Measurements from ENCODE around the gene HES2.
A peak's percentile ranks its signal among the peaks of the same experiment; 100 is the strongest.

The HES2 gene

GRCh38 chr1:6423321-6423999 is 3.7 kb upstream of the HES2 start:
- Mint-ChIP-seq H3K9me3 (no peaks in the 10 kb centered on the region), H3K36me3 (no peaks in the 10 kb centered on the region), H3K4me1 (peaks cover 10 to 22% of the 10 kb centered on the region in 2 donors), H3K27ac (no peak overlapping the region), H3K4me3 (peak overlapping the region in 1 of 2 donors; percentile 44), H3K27me3 (peaks cover 47 to 79% of the 10 kb centered on the region in 2 donors)
- ATAC-seq (replicated peaks) (peak; percentile 76 to 80), DNase-seq (peak; percentile 50)

GRCh38 chr1:6421266-6421665 is 1.5 kb upstream of the HES2 start:
- H3K27me3 Mint-ChIP-seq, result peaks cover 56 to 79% of the 10 kb centered on the region in 2 donors
- peaks cover 9 to 22% of the 10 kb centered on the region in 2 donors for H3K4me1 Mint-ChIP-seq
- ATAC-seq (replicated peaks) (no peak), DNase-seq (no peak)
- no peaks in the 10 kb centered on the region for H3K36me3 Mint-ChIP-seq
- H3K4me3 Mint-ChIP-seq, result no peak overlapping the region
- H3K27ac Mint-ChIP-seq, result no peak overlapping the region
- no peaks in the 10 kb centered on the region for H3K9me3 Mint-ChIP-seq

GRCh38 chr1:6420454-6421042 is 829 bp upstream of the HES2 start:
- Mint-ChIP-seq H3K27me3 (peaks cover 57 to 79% of the 10 kb centered on the region in 2 donors), H3K27ac (no peak overlapping the region), H3K9me3 (no peaks in the 10 kb centered on the region), H3K4me3 (peak overlapping the region; percentile 56), H3K36me3 (no peaks in the 10 kb centered on the region), H3K4me1 (peaks cover 9 to 22% of the 10 kb centered on the region in 2 donors)
- DNase-seq, result no peak
- ATAC-seq (replicated peaks), result no peak

GRCh38 chr1:6419397-6419803 is 319 bp downstream of the HES2 start:
- no peaks in the 10 kb centered on the region for H3K9me3 Mint-ChIP-seq
- H3K4me3 Mint-ChIP-seq, result no peak overlapping the region
- H3K27me3 Mint-ChIP-seq, result peaks cover 64 to 81% of the 10 kb centered on the region in 2 donors
- DNase-seq (no peak), ATAC-seq (replicated peaks) (no peak)
- peaks cover 11 to 26% of the 10 kb centered on the region in 2 donors for H3K4me1 Mint-ChIP-seq
- H3K27ac Mint-ChIP-seq, result no peak overlapping the region
- H3K36me3 Mint-ChIP-seq, result no peaks in the 10 kb centered on the region

- Mint-ChIP-seq H3K4me1 (peaks cover 7 to 24% of the 10 kb centered on the region in 2 donors), H3K4me3 (peak overlapping the region in 1 of 2 donors; percentile 17), H3K36me3 (no peaks in the 10 kb centered on the region), H3K27ac (peak overlapping the region; percentile 47), H3K27me3 (peaks cover 63 to 80% of the 10 kb centered on the region in 2 donors), H3K9me3 (no peaks in the 10 kb centered on the region)
- ATAC-seq (replicated peaks), result no peak
- DNase-seq, result no peak
Observed at GRCh38 chr1:6418668-6419396, 887 bp downstream of the HES2 start.

GRCh38 chr1:6417961-6418667 is 1.6 kb downstream of the HES2 start:
- Mint-ChIP-seq H3K36me3 (no peaks in the 10 kb centered on the region), H3K9me3 (no peaks in the 10 kb centered on the region), H3K27ac (no peak overlapping the region), H3K4me1 (peaks cover 7 to 17% of the 10 kb centered on the region in 2 donors), H3K27me3 (peaks cover 61 to 73% of the 10 kb centered on the region in 2 donors), H3K4me3 (no peak overlapping the region)
- DNase-seq, result no peak
- no peak for ATAC-seq (replicated peaks)

GRCh38 chr1:6416906-6417305 is 2.8 kb downstream of the HES2 start:
- peaks cover 7 to 17% of the 10 kb centered on the region in 2 donors for H3K4me1 Mint-ChIP-seq
- H3K27ac Mint-ChIP-seq, result no peak overlapping the region
- ATAC-seq (replicated peaks), result no peak
- H3K4me3 Mint-ChIP-seq, result no peak overlapping the region
- H3K36me3 Mint-ChIP-seq, result no peaks in the 10 kb centered on the region
- no peaks in the 10 kb centered on the region for H3K9me3 Mint-ChIP-seq
- no peak for DNase-seq
- H3K27me3 Mint-ChIP-seq, result peaks cover 60 to 70% of the 10 kb centered on the region in 2 donors

- ATAC-seq (replicated peaks) (no peak), DNase-seq (no peak)
- Mint-ChIP-seq H3K4me1 (peaks cover 7 to 17% of the 10 kb centered on the region in 2 donors), H3K36me3 (no peaks in the 10 kb centered on the region), H3K4me3 (no peak overlapping the region), H3K9me3 (no peaks in the 10 kb centered on the region), H3K27ac (no peak overlapping the region), H3K27me3 (peaks cover 54 to 66% of the 10 kb centered on the region in 2 donors)
Observed at GRCh38 chr1:6416295-6416656, 3.4 kb downstream of the HES2 start.

GRCh38 chr1:6414881-6415626 is 4.7 kb downstream of the HES2 start:
- H3K9me3 Mint-ChIP-seq, result no peaks in the 10 kb centered on the region
- no peak for ATAC-seq (replicated peaks)
- peaks cover 6 to 11% of the 10 kb centered on the region in 2 donors for H3K4me1 Mint-ChIP-seq
- no peak overlapping the region for H3K4me3 Mint-ChIP-seq
- no peak overlapping the region for H3K27ac Mint-ChIP-seq
- no peak for DNase-seq
- peaks cover 54 to 69% of the 10 kb centered on the region in 2 donors for H3K27me3 Mint-ChIP-seq
- H3K36me3 Mint-ChIP-seq, result no peaks in the 10 kb centered on the region

- no peaks in the 10 kb centered on the region for H3K9me3 Mint-ChIP-seq
Observed at GRCh38 chr1:6414443-6414844, 5.3 kb downstream of the HES2 start.

GRCh38 chr1:6412896-6413295 is 6.8 kb downstream of the HES2 start:
- no peak for DNase-seq
- no peak overlapping the region for H3K27ac Mint-ChIP-seq
- no peaks in the 10 kb centered on the region for H3K9me3 Mint-ChIP-seq
- no peaks in the 10 kb centered on the region for H3K36me3 Mint-ChIP-seq
- ATAC-seq (replicated peaks), result no peak
- H3K4me1 Mint-ChIP-seq, result peaks cover 4 to 8% of the 10 kb centered on the region in 2 donors
- H3K27me3 Mint-ChIP-seq, result peaks cover 54 to 61% of the 10 kb centered on the region in 2 donors
- H3K4me3 Mint-ChIP-seq, result no peak overlapping the region

More at GRCh38 chr1:6414443-6414844, 5.3 kb downstream of the HES2 start:
- no peaks in the 10 kb centered on the region for H3K36me3 Mint-ChIP-seq
- H3K27ac Mint-ChIP-seq, result no peak overlapping the region
- no peak overlapping the region for H3K4me3 Mint-ChIP-seq
- H3K4me1 Mint-ChIP-seq, result peaks cover 4 to 8% of the 10 kb centered on the region in 2 donors
- H3K27me3 Mint-ChIP-seq, result peaks cover 53 to 70% of the 10 kb centered on the region in 2 donors
- no peak for DNase-seq
- ATAC-seq (replicated peaks), result peak; percentile 84 to 85

- Mint-ChIP-seq H3K4me1 (peaks cover 4 to 8% of the 10 kb centered on the region in 2 donors), H3K27ac (no peak overlapping the region), H3K36me3 (no peaks in the 10 kb centered on the region), H3K9me3 (no peaks in the 10 kb centered on the region), H3K27me3 (peaks cover 35 to 50% of the 10 kb centered on the region in 2 donors), H3K4me3 (no peak overlapping the region)
- ATAC-seq (replicated peaks), result no peak
- DNase-seq, result no peak
Observed at GRCh38 chr1:6410248-6410893, 9.3 kb downstream of the HES2 start.

GRCh38 chr1:6409733-6410132 is 10.0 kb downstream of the HES2 start:
- H3K27ac Mint-ChIP-seq, result no peak overlapping the region

More at GRCh38 chr1:6409733-6410132, 10.0 kb downstream of the HES2 start:
- Mint-ChIP-seq H3K9me3 (no peaks in the 10 kb centered on the region), H3K4me1 (peaks cover 4 to 7% of the 10 kb centered on the region in 2 donors), H3K27me3 (peaks cover 33 to 51% of the 10 kb centered on the region in 2 donors), H3K4me3 (no peak overlapping the region), H3K36me3 (no peaks in the 10 kb centered on the region)
- DNase-seq, result no peak
- ATAC-seq (replicated peaks), result no peak

Measured in stimulated activated naive B cell treated with anti-CD40 and anti-IgM and Interleukin-4, amounts not matched to agents 10 μg/mL and 1 μg/mL and 100 μg/mL, for 72 hours (primary cell).